GM19035 (cell line): ENCODE data around the gene WHRN.
A peak's percentile ranks its signal among the peaks of the same experiment; 100 is the strongest.

Experiments
- ATAC-seq: cut with Tn5 transposase; IDR thresholded peaks from one replicate; pipeline ENCODE4 v1.9.1; 2021; ENCODE audit not compliant: unreplicated experiment

Gene WHRN

DNA sequence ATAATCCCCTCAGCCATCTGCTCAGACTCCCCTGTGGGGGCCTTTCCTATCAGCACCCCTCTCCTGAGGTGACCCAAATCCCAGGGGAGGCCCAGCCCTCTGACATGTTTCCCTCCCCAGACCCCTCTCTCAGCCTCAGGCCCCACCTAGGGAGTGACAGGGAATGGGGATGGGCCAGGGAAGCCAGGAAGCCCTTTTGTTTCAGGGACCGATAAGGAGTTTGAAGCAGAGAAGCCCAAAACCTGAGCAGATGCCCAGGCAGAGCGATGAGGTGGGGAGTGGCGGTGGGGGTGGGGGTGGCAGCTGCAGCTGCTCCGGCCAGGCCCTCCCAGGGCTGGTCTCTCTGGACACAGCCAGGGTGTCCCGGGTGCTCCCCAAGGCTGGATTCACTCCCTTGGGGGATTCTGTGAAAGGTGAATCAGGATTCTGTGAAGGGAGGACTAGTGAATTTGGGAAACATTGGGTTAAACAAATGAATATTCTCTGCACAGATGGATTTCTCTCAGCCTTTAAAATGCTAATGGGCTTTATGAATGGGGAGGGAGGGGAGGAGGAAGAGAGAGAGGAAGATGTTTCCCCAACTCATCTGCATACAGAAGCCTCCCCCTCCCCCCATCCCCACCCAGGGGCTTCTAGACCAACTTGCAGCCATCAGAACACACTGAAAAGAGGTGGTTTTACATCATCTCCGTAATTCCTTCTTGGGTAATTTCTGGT lies 134.9 kb downstream of the WHRN start:
- ATAC-seq: no peak

DNA sequence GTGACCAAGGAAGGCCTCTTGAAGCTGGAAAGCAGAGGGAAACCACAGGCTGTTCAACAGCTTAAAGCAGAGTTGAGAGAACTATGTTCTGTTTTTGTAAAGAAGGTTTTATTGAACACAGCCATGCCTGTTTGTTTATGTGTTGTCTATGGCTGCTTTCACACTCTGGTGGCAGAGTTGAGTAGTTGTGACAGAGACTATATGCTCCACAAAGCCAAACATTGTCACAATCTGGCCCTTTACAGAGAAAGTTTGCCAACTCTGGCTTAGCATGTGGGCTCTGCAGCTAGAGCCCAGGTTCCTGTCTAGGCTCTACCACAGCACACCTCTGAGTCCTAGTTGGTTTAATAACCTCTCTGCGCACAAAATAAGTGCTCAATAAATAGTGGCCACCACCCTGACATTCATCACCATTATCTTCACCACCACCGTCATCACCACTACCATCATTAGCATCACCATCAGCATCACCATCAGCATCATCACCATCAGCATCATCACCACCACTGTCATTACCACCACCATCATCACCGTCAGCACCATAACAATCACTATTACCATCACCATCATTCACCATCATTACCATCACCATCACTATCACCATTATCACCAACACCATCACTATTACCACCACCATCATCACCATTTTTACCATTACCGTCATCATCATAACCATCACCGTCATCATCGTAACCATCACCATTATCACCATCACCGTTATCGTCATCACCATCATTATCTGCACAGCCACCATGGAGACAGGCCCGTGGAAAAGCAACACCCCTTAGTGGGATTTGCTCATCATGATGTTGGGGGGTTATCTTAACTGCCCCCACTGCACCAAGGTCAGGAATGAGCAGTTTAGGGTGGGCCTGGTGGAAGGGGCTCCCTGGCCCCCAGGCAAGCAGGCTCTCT lies 135.8 kb downstream of the WHRN start:
- no peak for ATAC-seq

DNA sequence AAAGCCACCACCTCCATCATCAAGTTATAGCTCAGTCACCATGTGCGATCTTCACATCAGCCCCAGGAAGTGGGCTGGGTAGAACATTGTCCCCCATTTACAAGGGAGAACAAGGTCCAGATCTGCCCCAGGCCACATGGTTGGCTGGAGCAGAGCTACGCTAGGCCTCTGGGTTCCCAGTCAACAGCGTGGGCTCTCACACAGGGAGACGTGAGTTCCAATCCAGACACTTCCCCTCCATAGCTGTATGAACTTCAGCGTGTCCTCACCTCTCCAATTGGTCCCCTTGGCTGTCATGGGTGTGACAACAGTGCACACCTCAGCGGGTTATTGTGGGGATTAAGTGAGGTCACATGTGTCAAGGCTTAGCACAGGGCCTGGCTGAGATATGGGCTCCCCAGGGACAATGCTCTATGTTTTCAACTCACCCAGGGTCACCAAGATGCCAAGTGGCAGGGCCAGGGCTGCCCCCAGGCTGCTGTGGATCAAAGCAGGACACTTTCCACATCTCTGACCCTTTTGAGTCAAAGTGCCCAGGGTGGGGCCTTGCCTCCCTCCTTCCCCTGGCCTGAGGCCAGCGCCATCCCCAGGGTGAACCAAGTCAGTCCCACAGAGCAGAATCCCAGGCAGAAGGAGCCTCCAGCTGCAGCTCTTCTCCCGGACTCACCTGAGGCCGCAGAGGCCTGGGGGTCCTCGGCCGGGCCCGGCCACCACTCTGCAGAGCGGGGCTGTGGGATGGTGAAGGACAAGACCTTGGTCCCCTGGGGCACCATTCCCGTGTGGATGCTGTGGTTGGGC lies 137.3 kb downstream of the WHRN start:
- no peak for ATAC-seq

DNA sequence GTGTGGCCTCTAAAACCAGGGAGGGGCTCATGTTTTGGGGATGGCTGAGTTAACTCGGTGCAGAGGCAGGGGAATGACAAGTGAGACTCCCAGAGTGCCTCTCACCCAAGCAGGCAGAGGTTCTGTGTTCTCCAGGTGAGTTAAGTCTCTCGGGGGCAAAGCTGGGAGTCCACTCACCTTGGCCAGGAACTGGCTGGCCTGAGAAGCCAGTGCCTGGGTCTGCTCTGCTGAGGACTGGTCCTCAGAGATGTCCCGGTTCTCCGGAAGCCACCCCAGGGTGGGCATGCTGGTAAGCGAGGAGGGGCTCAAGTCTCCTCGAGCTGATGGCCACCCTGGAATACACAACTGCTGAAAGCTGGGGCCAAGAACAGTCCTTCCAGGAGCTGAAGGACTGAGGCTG lies 137.9 kb downstream of the WHRN start:
- ATAC-seq: no peak

DNA sequence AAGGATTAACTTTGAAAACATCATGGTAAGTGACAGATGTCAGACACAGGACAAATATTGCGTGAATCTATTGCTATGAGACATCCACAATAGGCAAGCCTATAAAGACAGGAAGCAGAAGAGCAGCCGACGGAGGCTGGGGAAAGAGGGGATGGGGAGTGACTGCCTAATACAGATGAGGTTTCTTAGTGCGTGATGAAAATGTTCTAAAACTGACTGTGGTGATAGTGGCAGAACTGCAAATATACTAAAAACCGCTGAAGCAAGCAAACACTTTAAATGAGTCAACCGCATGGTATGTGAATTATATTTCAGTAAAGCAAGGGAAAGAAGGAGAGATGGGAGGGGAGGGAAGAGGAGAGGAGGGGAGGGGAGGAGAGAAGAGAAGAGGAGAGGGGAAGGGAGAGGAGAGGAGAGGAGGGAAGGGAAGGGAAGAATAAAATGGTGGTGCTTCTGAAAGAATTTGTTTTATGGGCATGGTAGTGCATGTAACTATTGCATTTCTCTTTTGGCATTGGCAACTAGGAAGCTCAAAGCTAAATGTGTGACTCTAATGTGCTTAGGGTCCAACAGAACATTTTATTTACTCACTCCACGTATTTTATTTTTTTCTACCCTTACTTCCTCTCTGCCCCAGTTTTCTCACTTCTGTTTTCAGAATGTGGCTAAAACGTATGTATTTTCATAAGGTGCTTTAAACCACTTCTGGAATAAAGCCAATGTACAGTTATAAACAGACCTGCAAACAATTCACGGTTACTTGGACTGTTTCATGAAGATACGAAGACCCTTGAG lies 138.7 kb downstream of the WHRN start:
- peak; percentile 39 for ATAC-seq

DNA sequence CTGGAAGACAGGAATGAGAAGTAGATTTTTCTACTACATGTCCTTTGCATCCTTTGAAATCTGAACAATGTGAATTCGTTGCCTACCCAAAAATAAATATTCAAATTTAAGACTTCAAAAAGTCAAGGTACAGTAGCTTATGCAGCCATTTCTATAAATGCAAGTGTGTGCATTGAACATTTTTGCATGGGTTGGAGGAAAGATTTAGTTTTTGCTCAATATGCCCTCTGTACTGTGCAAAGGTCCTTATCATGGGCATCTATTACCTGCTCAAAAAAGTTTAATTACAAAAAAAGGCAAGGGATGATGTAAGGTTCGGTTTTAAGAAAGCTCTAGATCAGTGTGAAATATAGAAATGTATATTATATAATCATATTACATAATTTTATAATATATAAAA lies 140.1 kb downstream of the WHRN start:
- no peak for ATAC-seq

DNA sequence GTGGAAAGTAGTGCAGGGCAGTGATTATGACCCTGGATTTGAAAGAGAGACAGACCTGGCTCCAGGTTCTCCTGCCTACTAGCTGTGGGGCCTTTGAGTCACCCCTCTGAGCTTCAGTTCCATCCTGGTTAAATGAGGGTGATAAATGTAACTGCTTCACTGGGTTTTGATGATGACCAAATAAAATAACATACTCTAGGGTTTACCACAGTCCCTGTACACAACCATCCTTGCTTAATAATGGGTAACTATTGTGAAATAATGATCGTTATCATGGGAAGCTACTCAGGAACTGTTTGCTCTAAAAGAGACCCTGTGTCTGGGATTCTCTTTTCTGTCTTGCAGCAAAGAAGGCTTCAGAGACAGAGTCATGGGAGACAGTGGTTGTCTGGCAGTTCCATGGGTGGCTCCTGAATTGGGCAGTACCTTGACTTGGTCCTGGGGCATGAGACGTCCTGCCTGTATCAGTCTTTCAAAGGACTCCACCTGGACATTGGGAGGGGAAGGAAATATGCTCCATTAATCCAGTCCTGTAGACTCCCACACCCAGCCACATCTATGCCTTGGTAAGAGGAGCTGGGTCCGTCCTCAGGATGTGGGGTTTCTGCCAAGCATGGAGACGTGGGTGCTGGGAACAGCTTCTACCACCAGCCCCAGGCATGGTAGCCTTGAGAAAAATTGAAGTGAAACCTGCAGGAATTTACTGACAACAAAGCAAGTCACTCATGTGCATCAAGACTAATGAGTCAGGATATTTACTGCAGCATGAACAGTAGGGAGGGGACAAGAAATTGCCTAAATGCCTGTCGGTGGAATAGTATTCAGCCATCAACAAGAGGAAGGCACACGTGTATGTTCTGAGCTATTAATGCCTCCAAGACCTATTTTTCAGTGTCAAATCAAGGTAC lies 140.9 kb downstream of the WHRN start:
- no peak for ATAC-seq

DNA sequence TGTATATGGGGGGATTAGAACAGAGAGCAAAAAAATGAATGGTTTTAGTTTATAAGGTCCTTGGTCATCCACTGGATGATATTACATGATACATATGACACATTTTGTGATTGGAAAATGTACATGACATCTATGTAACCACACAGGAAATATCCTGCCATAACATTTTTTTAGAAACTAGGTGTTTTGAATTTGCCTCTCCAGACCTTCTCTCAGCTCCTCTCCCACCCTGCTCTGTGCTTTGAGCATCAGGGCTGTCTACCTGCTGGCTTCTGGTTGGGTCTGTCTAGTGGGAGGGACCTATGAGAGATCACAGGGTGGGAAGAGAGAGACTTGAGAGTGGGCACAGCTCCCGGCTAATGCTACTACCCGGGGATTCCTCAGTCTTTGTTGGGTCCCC lies 141.8 kb downstream of the WHRN start:
- no peak for ATAC-seq

DNA sequence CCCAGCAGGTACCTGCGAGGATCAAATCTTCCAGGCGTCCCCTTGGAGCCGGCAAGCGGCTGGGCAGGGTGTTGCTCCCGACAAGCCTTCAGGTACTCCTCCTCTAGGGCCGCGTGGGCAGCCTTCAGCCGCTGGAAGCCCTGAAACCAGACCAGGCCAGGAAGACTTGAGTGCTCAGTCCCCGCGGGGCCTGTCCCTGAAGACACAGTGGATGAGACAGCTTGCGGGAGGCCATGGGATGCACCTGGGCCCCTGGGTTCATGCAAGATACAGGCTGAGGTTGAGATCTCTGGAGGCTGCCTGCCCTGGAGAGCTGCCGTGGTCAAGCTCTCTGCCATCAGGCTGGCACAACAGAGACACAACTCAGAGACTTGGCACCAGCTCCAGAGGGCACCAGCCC lies 142.9 kb downstream of the WHRN start:
- no peak for ATAC-seq

DNA sequence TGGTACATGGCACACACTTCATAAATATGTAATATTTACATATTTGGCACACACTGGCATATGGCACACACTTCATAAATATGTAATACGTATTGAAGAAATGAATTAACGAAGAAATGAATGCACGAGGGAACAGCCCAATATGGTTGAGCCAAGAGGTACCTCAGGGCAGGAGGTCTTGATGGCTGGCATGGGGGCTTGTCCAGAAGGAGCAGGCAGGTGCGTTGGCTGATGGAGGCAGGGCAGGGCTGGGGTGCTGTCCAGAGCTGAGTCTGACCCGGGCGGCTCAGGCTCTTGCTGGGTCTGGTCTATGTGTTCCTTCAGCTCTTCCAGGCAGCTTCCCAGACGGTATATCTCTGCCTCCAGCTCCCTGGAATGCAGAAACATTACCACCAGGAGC lies 143.7 kb downstream of the WHRN start:
- ATAC-seq: no peak

DNA sequence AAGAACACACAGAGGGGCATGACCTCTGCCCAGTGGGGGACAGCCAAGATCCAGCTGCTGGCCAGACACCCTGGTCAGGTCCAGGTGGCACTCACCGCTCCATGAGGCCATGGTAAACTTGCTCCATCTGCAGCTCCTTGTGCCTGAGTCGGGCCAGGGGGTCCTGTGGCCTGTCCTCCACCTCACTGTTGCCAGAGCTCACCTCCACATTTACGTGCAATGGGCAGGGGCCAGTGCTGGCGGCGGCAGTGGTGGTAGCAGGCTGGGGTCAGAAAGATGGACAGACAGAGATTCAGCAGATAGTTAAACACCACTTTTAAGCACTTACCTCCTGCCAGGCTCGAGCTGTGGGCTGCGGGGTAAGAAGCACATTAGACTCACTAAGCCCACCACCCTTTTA lies 145.5 kb downstream of the WHRN start:
- ATAC-seq: no peak

DNA sequence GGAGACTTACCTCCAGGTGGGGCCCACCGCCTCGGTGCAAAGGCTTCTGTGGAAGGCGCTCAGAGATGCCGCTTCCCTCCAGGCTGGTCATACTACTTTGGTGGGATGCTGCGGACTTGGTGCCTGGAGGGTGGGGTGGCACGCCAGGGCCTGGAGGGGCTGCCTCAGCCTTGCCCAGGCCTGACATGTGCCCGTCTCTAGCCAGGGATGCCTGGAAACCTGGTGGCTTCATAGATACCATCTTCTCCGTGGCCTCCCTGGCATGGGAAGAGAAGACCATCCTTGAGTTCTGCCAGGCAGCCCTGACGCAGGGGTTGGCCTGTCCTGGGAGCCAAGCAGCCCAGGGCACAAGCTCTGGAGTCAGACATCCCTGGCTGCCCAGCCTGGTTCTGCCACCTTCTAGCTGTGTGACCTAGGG lies 147.4 kb downstream of the WHRN start:
- ATAC-seq: no peak

DNA sequence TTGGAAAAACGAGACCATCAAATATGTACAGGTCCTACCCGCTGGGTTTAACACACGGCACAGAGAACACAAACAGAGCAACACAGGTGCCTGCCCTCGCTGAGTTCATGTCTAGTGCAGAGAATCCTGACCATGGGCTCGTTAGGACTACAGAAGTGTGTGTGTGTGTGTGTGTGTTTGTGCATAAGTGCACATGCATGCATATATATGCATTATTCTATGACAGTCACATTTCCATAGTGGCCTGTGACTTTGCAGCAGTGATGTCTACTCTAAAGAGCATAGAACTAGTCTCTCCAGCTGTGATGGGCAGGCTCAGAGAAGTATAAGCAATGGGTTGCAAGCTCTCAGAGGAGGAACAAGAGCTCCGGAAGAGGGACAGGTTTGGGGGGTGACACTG lies 147.9 kb downstream of the WHRN start:
- no peak for ATAC-seq

DNA sequence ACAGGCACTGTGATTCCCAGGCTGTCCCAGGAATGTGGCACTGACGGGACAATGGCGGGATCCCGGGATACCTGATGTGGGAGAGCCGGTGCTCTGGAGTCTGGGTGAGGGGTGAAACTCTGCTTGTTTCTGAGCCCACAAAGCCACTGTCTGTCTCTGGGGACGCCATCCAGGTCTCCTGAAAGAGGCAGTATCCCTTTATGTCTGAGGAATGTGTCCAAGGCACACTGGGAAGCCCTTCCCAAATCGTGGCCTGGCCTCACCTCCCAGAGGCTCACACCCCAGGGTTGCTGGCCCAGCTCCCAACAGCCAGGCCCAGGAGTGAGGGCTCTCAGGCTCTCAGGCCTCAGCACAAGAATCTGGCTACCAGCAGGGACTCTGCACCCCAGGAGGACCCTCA lies 148.5 kb downstream of the WHRN start:
- no peak for ATAC-seq

DNA sequence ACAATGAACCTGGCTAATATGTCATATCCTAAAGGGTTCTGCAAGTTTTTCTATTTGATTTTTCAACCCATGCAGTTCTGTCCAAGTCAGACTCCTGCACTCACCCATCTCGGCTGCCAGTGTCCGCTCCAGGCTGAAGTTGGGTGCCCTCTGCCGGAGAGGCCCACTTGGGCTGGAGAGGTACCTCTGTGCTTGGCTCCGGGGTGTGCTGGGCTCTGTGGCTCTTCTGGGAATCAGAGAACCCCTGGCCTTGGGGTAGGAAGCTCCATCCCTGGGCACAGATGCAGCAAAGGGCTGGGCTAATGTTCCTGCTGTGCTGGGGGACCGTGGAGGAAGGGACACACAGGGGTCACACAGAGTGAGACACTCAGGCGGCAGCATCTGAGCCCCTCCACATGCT lies 149.5 kb downstream of the WHRN start:
- ATAC-seq: no peak
